HCT116 (cell line): ENCODE measurements around the gene SKAP1.

Experiments used
- EZH2 ChIP-seq: fragments of 200-600 bp; sonication (generic); IDR thresholded peaks from 2 replicates; pipeline ENCODE4 v1.6.1; 2017; ENCODE audit warnings: antibody characterized with exemption, mixed run types
- JUND ChIP-seq: IDR thresholded peaks from 2 replicates; pipeline ENCODE4 v1.6.1; 2012
- POLR2A ChIP-seq: IDR thresholded peaks from 2 replicates; pipeline ENCODE4 v1.7.0; 2011; ENCODE audit warnings: borderline replicate concordance; ENCODE audit not compliant: insufficient read depth, insufficient read length; ENCODE audit errors: extremely low read depth
- POLR2AphosphoS5 ChIP-seq: IDR thresholded peaks from 2 replicates; pipeline ENCODE4 v1.6.1; 2011; ENCODE audit warnings: mild to moderate bottlenecking, low read depth, low read length, moderate library complexity
- TF ChIP-seq, protein P1 (sequence below), 3 experiments: fragments of 200-600 bp in 1 of 3; sonication (generic) in 1 of 3; IDR thresholded peaks in 2 of 3; conservative IDR thresholded peaks in 1 of 3; 2 replicates each; pipeline ENCODE4 v1.5.1; 2012 to 2017; ENCODE audit warnings: low read depth in 2 of 3, low read length in 2 of 3, antibody characterized with exemption in 1 of 3, borderline replicate concordance in 1 of 3, control low read depth in 1 of 3, mild to moderate bottlenecking in 1 of 3, mixed read lengths in 1 of 3, mixed run types in 1 of 3, moderate library complexity in 1 of 3; ENCODE audit not compliant: insufficient read depth in 1 of 3
- TF ChIP-seq, protein P2 (sequence below): IDR thresholded peaks from 2 replicates; pipeline ENCODE4 v1.6.1; 2012; ENCODE audit warnings: low read depth

DNA sequence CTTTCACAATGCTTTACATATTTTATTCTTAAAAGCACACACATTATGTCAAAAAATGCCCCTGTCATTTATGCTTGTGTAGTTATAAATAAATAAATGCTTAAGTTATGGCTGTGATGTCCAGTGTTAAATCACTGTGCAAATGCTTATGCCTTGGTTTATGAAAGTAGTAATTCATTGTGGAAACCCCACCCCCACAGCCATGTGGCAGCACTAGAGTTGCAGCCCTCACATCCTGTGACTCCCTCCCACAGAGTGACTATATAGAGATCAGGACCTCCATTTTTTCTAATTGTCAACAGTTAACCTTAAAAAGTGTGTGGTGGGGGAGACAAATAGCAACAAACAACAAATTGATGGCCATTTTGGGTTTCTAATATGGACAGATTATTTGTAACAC, 2.4 kb downstream of the SKAP1 start:
- TF ChIP-seq, protein P1, sequence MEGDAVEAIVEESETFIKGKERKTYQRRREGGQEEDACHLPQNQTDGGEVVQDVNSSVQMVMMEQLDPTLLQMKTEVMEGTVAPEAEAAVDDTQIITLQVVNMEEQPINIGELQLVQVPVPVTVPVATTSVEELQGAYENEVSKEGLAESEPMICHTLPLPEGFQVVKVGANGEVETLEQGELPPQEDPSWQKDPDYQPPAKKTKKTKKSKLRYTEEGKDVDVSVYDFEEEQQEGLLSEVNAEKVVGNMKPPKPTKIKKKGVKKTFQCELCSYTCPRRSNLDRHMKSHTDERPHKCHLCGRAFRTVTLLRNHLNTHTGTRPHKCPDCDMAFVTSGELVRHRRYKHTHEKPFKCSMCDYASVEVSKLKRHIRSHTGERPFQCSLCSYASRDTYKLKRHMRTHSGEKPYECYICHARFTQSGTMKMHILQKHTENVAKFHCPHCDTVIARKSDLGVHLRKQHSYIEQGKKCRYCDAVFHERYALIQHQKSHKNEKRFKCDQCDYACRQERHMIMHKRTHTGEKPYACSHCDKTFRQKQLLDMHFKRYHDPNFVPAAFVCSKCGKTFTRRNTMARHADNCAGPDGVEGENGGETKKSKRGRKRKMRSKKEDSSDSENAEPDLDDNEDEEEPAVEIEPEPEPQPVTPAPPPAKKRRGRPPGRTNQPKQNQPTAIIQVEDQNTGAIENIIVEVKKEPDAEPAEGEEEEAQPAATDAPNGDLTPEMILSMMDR (IDR thresholded peaks at IDR 0.05 in 2 of 3, conservative IDR thresholded peaks at IDR 0.05 in 1 of 3; ENCODE audit: borderline replicate concordance in 1 of 3, insufficient read depth in 1 of 3, low read depth in 2 of 3, low read length in 2 of 3) = no peak
- TF ChIP-seq POLR2AphosphoS5 (no peak), POLR2A (no peak), EZH2 (no peak), JUND (no peak)
- TF ChIP-seq, protein P2, sequence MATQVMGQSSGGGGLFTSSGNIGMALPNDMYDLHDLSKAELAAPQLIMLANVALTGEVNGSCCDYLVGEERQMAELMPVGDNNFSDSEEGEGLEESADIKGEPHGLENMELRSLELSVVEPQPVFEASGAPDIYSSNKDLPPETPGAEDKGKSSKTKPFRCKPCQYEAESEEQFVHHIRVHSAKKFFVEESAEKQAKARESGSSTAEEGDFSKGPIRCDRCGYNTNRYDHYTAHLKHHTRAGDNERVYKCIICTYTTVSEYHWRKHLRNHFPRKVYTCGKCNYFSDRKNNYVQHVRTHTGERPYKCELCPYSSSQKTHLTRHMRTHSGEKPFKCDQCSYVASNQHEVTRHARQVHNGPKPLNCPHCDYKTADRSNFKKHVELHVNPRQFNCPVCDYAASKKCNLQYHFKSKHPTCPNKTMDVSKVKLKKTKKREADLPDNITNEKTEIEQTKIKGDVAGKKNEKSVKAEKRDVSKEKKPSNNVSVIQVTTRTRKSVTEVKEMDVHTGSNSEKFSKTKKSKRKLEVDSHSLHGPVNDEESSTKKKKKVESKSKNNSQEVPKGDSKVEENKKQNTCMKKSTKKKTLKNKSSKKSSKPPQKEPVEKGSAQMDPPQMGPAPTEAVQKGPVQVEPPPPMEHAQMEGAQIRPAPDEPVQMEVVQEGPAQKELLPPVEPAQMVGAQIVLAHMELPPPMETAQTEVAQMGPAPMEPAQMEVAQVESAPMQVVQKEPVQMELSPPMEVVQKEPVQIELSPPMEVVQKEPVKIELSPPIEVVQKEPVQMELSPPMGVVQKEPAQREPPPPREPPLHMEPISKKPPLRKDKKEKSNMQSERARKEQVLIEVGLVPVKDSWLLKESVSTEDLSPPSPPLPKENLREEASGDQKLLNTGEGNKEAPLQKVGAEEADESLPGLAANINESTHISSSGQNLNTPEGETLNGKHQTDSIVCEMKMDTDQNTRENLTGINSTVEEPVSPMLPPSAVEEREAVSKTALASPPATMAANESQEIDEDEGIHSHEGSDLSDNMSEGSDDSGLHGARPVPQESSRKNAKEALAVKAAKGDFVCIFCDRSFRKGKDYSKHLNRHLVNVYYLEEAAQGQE = no peak
